SJSA1 (cell line): ENCODE results near the gene SLC25A21. TPM values are rescaled to one million over a fixed set of nuclear protein-coding genes. Genes with fewer than 3 reads are reported as not detected.

Experiments used
- DNase-seq, 2 experiments: peaks; one replicate each; pipeline ENCODE4 v3.0.0-alpha.2; 2015 to 2020; ENCODE audit warnings: low spot score in 2 of 2, low read depth in 1 of 2
- H3K27ac ChIP-seq: fragments of 250-450 bp; sonication (Bioruptor Pico); 2 replicates; pipeline ENCODE4 v1.5.1; 2020; ENCODE audit warnings: mild to moderate bottlenecking, moderate library complexity
- H3K27me3 ChIP-seq: fragments of 250-450 bp; sonication (Bioruptor Pico); replicated peaks from 2 replicates; pipeline ENCODE4 v1.5.1; 2020; ENCODE audit warnings: mild to moderate bottlenecking, moderate library complexity
- H3K36me3 ChIP-seq: fragments of 250-450 bp; sonication (Bioruptor Pico); 2 replicates; pipeline ENCODE4 v1.5.1; 2020; ENCODE audit warnings: mild to moderate bottlenecking
- H3K4me1 ChIP-seq: fragments of 250-450 bp; sonication (Bioruptor Pico); replicated peaks from 2 replicates; pipeline ENCODE4 v1.6.1; 2021; ENCODE audit warnings: mild to moderate bottlenecking
- H3K4me3 ChIP-seq: fragments of 250-450 bp; sonication (Bioruptor Pico); 2 replicates; pipeline ENCODE4 v1.5.1; 2020; ENCODE audit warnings: mild to moderate bottlenecking
- H3K9me3 ChIP-seq: fragments of 250-450 bp; sonication (Bioruptor Pico); replicated peaks from 2 replicates; pipeline ENCODE4 v1.5.1; 2020; ENCODE audit warnings: mild to moderate bottlenecking
- total RNA-seq: library from RNA; depleted of rRNA; stranded (reverse); fragments of >200 nt; shearing (Covaris generic); gene quantifications from 2 replicates; pipeline ENCODE4 v1.2.3, GENCODE V29; 2014

SLC25A21 gene
- total RNA-seq, 1 experiment from 2014 or later, result 2.6 TPM

DNA sequence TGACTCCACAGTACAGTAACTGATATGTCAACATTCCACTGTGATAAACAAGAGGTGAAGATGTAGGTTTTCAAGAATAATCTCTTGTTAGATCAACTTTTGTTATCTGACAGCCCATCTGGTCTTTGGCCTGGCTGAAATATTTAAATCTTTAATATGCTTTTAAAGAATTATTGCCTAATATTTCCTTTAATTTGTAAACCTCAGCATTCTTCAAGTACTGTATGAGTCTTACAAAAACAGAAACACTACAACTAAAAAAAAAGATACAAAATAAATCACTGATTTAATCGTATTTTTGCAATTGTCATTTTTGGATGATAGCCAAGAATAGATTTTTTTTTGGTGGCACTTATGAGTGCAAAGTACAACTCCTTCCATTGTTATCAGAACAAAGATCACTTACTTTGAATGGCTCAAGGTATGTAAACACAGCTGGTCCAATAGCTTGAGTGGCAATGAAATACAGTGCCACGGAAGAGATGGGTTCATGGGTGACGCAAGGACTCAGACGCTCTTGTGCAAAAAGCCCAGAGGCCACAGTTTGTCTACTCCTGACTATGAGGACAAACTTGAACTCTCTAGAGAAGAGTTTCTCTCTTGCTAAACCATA lies 401.3 kb downstream of the SLC25A21 start:
- Histone ChIP-seq H3K36me3 (no peaks in the 10 kb centered on the region), H3K27me3 (no peaks in the 10 kb centered on the region), H3K4me1 (peaks cover 15% of the 10 kb centered on the region), H3K4me3 (no peak overlapping the region), H3K27ac (no peak overlapping the region), H3K9me3 (no peaks in the 10 kb centered on the region)
- no peak for DNase-seq

DNA sequence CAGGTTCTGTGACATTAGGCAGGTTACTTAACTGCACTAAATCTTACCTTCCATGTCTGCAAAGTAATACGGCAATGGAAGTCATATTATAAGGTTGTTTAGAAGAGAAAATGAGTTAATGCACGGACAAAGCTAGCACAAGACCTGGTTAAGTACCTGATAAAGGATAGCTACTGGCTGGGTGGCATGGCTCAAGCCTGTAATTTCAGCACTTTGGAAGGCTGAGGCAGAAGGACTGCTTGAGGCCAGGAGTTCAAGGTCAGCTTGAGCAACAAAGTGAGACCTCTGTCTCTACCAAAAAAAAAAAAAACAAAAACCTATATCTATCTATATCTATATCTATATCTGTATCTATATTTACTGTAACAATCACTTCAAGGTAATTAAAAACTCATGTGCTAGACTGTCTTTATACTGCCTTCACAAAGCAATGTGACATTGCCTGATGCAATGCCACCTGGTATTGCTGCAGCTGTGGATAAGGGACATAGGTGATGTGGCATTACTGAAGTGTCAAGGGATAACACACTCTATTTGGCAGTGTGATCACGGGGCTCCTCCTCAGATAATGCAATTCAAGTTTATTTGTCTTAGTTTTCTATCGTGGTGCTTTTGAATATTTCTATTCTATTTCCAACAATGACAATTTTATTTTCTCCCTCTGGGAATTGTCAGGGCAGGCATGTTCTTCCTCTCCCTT lies 403.6 kb downstream of the SLC25A21 start:
- no peaks in the 10 kb centered on the region for H3K9me3 ChIP-seq
- H3K27ac ChIP-seq, result no peak overlapping the region
- no peaks in the 10 kb centered on the region for H3K27me3 ChIP-seq
- DNase-seq, result no peak
- no peak overlapping the region for H3K4me3 ChIP-seq
- peaks cover 14% of the 10 kb centered on the region for H3K4me1 ChIP-seq
- H3K36me3 ChIP-seq, result no peaks in the 10 kb centered on the region

DNA sequence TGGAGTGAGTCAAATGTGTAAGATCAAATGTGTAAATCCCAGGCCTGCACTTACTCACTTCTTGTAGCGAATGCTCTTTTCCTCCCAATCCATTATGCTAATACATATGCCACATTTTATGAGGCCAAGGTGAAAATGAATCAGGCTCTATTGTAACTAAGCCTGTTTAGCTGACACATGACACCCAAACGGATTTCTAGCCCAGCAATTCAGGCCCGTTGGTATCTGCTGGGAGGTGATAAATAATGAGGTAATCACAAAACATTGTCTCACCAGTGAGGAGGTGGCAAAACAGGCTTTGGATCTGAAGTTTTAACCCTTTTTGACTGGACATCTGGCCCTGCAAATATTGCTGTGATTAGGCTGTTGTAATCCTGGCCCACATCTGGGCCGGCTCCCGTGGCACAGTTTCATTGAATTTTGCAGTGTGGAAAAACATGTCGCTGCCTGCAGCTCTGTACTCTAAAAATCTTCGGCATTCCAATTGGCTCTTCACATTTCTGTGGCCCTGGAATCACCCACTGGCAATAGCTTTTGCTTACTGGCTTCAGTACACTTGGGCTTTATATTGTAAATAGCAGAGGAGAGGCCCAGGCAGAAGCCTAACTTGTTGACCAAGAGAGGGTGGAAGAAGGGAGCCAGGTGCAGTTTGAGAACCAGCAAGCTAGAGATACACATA lies 404.7 kb downstream of the SLC25A21 start:
- no peaks in the 10 kb centered on the region for H3K9me3 ChIP-seq
- H3K36me3 ChIP-seq, result no peaks in the 10 kb centered on the region
- no peak for DNase-seq
- H3K4me3 ChIP-seq, result no peak overlapping the region
- H3K4me1 ChIP-seq, result peaks cover 8% of the 10 kb centered on the region
- no peak overlapping the region for H3K27ac ChIP-seq
- no peaks in the 10 kb centered on the region for H3K27me3 ChIP-seq

DNA sequence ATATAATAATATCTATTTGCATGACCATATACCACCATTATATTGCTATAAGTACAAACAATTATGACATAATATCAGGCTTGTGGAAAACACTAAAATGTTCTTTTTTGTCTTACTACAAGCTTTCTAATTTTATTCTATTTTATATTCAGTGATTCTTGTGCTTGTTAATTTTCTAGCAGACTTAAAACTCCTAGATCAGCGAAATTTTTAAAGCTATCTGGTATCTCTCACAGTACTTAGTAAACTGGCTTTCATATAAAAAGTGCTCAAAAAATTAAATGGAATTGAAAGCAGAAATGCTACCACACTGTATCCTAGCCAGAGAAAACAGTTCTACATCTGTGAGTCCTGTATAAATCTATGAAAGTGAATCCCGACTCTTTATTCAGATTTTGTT lies 405.4 kb downstream of the SLC25A21 start:
- no peaks in the 10 kb centered on the region for H3K27me3 ChIP-seq
- H3K4me1 ChIP-seq, result 0 out of 2 replicates have a peak, but pooled peaks cover 5% of the 10 kb centered on the region
- no peak overlapping the region for H3K4me3 ChIP-seq
- no peak overlapping the region for H3K27ac ChIP-seq
- no peaks in the 10 kb centered on the region for H3K36me3 ChIP-seq
- no peaks in the 10 kb centered on the region for H3K9me3 ChIP-seq
- no peak for DNase-seq

DNA sequence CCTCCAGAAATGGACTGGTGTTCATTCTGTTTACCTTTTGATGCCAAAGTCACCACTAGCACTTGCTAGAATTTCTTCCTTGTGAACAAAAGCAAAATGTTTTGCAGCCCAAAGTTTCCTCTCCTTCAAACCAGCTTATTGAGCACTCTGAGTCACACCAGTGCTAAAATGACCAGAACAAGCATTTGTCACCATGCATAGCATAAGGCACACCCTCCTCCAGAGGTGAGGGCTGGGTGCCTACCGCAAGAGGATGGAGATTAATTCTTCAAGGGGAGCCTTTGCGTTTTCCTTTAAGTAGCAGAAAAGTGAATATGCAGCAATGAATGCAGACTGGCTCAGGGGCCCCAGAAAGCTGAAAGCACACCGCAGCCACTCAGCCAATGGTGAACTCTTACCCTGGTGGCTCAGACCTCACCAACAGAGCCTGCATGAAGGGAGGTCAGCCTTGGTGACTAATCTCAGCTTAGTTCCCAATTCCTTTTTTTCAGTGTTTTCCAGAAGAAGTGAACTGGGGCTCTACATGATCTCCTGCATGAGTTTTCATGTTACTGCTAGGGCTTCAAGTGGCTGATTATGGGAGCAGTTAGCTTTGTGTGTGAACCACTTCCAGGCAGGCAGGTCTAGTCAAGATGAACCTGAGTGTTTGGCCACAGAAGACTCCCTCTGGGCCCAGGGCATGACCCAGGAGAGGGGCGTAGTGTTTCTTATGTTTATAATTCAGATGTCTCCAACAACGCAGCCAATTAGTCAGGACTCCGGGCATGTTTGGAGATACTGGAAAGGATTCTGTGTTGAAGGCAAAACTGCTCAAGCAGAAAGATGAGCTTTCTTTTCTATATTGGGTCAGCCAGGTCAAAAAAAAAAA lies 414.4 kb downstream of the SLC25A21 start:
- Histone ChIP-seq H3K4me1 (no peaks in the 10 kb centered on the region), H3K36me3 (no peaks in the 10 kb centered on the region), H3K9me3 (no peaks in the 10 kb centered on the region; the same call in 1 of the 2 replicates), H3K27ac (no peak overlapping the region), H3K27me3 (no peaks in the 10 kb centered on the region), H3K4me3 (no peak overlapping the region)
- DNase-seq, result no peak

DNA sequence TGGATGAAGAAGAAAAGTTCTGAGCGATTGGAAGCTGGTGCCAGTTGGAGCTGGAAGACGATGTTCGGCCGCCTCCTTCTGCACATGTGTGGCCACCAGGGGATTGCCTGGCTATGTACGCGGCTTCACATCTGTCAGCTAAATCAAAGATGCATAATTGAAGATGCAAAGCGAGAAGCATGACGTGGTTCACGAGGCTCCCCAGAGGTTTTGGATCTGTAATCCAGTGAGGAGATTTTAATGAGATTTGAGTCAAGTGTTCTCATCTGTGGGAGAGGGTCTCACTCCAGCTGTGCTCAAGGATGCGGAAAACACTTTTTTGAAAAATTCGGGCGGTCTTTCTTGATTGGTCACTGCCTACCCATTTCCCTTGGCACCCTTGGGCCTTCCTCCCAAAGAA lies 416.2 kb downstream of the SLC25A21 start:
- DNase-seq, result no peak
- Histone ChIP-seq H3K27ac (no peak overlapping the region), H3K4me1 (no peaks in the 10 kb centered on the region), H3K4me3 (no peak overlapping the region), H3K9me3 (no peaks in the 10 kb centered on the region; the same call in 1 of the 2 replicates), H3K36me3 (no peaks in the 10 kb centered on the region), H3K27me3 (no peaks in the 10 kb centered on the region)

DNA sequence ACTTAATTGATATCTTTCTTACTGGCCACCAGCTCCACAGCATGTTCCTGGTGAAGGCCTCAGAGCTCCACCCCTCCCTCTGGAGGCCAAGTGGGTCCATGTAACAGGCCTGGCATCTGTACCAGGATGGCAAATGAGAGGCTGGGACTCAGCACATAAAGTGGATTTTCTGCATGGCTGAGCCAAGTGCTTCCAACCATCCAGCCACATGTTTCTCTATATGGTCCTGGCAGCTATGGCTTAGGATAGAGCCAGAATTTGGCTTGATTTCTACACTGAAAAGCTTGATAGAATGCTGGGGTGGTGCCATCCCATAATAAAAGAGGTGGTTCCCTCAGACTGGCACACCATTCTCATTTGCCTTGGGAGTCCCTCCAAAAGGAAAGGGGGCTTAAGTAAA lies 416.6 kb downstream of the SLC25A21 start:
- no peaks in the 10 kb centered on the region for H3K36me3 ChIP-seq
- H3K27me3 ChIP-seq, result no peaks in the 10 kb centered on the region
- no peak overlapping the region for H3K4me3 ChIP-seq
- no peak overlapping the region for H3K27ac ChIP-seq
- no peaks in the 10 kb centered on the region for H3K4me1 ChIP-seq
- H3K9me3 ChIP-seq, result no peaks in the 10 kb centered on the region; the same call in 1 of the 2 replicates
- no peak for DNase-seq

DNA sequence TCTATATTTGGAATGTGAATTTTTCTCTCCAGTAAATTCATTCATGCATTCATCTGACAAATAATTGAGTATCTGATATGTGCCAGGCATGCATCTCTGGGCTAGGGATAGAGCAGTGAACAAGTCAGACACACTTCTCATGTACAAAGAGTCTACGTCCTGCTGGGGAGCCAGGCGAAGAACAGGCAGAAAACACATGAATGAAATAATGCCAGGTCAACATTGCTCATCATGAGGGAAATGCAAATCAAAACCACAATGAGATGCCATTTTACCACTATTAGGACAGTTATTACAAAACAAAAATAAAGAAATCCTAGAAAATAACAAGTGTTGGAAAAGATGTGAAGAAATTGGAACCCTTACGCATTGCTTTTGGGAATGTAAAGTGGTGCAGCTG lies 420.5 kb downstream of the SLC25A21 start:
- H3K27ac ChIP-seq, result no peak overlapping the region
- H3K4me1 ChIP-seq, result peaks cover 5% of the 10 kb centered on the region; the same call in 1 of the 2 replicates
- no peaks in the 10 kb centered on the region for H3K36me3 ChIP-seq
- no peaks in the 10 kb centered on the region; the same call in 1 of the 2 replicates for H3K9me3 ChIP-seq
- no peak overlapping the region for H3K4me3 ChIP-seq
- DNase-seq, result no peak
- no peaks in the 10 kb centered on the region for H3K27me3 ChIP-seq

DNA sequence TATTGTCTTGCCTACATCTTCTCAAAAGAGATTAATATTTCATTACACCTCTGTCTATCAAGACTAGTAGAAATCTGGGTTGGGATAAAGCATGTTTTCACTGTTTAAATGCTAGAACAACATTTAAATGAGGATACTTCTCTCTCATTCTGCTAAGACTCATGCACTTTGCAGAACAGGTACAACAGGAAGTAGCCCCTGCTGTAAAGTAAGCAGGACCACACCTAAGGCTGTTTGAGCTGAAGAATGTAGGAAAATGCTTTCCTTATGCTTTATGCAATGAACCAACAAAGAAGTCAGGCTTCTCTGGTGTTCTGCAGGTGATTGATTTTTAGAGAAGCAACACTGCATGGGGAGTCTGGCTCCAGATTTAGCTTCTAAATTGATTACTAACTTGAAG lies 421.3 kb downstream of the SLC25A21 start:
- H3K9me3 ChIP-seq, result no peaks in the 10 kb centered on the region; the same call in 1 of the 2 replicates
- no peak for DNase-seq
- H3K27ac ChIP-seq, result no peak overlapping the region
- no peaks in the 10 kb centered on the region for H3K36me3 ChIP-seq
- no peak overlapping the region for H3K4me3 ChIP-seq
- H3K4me1 ChIP-seq, result peaks cover 5% of the 10 kb centered on the region; the same call in 1 of the 2 replicates
- H3K27me3 ChIP-seq, result no peaks in the 10 kb centered on the region

DNA sequence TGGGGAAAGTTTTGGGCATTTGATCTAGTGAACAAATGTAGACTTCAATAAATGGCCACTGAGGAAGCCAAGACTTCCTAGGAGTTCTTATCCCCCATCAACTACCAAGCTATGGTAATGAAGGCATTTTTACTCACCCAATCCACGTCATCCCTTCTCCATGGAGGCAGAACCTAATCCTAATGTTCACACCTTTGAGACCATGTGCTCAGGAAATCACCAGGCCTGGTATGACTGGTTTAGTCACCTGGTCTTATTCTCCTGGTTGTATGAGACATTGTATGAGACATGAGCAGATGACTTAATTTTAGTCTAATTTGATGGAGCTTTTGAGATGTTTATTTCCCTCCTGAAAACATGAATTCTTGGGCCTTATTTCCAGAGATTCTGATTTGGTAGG lies 422.2 kb downstream of the SLC25A21 start:
- Histone ChIP-seq H3K27me3 (no peaks in the 10 kb centered on the region), H3K9me3 (no peaks in the 10 kb centered on the region; the same call in 1 of the 2 replicates), H3K4me3 (no peak overlapping the region), H3K4me1 (peaks cover 5% of the 10 kb centered on the region; the same call in 1 of the 2 replicates), H3K36me3 (no peaks in the 10 kb centered on the region), H3K27ac (no peak overlapping the region)
- no peak for DNase-seq

DNA sequence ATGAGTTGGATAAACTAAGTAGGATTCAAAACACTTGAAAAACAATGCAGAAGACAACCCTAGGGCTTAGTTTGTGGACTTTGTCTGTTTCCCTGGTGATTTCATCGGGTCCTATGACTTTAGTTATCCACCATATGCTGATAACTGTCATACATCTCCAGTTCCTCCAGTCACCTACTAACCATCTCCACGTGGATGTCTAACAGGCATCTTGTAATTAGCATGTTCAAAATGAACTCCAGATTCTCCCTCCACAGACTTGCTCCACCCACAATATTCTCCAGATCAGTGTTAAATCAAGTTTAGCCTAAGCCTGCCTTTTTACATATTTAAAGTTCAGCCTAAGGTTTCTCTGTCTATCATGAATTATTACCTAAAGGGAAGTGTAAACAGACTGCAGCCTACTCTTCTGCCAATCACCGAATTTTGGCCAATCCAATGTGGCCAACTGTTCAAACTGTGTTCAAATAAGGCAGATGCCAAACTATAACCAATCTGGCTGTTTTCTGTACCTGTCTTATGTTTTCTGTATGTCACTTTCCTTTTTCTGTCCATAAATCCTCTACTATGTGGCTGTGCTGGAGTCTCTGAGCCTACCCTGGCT lies 423.7 kb downstream of the SLC25A21 start:
- Histone ChIP-seq H3K4me3 (no peak overlapping the region), H3K9me3 (no peaks in the 10 kb centered on the region; the same call in 1 of the 2 replicates), H3K27ac (no peak overlapping the region), H3K36me3 (no peaks in the 10 kb centered on the region), H3K4me1 (peaks cover 5% of the 10 kb centered on the region; the same call in 1 of the 2 replicates), H3K27me3 (no peaks in the 10 kb centered on the region)
- DNase-seq, result no peak

DNA sequence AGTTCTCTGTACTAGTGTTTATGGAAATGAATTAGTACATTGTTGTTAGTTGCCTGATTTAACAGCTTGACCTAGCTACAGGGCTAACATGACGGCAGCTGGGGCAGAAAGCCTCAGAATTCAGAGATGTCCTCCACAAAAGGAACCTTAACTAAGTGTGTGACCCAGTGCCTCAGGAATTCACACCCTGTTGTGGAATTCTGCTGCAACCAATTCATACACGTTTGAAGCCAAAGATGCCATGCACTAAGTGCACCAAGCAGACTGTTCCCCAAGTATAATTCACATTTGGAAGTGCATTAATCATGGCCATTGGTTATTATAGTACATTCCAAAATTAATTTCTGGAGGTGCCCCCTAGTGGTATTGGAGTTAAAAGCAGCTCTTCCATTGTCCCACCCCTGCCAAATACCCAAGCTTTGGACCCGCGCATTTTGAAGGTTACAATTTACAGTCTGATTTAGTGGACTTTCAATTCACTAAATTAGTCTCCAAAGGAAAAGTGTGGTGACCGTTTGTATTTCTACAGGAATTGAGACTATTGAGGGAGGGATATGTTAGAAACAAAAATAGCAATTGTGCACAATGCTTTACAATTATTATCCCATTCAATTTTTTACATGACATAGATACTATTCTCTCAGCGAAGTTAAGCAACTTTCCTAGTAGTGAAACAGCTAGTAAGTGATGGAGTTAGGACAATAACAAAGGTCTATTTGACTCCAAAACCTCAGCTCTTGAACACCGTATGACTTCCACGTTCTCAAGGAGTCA lies 424.8 kb downstream of the SLC25A21 start:
- no peak overlapping the region for H3K4me3 ChIP-seq
- H3K27me3 ChIP-seq, result no peaks in the 10 kb centered on the region
- peak in 1 of 2 experiments; percentile 14 for DNase-seq
- H3K9me3 ChIP-seq, result no peaks in the 10 kb centered on the region; the same call in 1 of the 2 replicates
- H3K36me3 ChIP-seq, result no peaks in the 10 kb centered on the region
- no peak overlapping the region for H3K27ac ChIP-seq
- peaks cover 5% of the 10 kb centered on the region; the same call in 1 of the 2 replicates for H3K4me1 ChIP-seq
